DMS79 treated with DMSO at 0.1 percent for 48 hours (cell line): ENCODE results near the gene BTBD2.

Experiments
- DNase-seq: peaks from one replicate; lab custom pipeline; 2025; lab: John Stamatoyannopoulos, UW

Gene BTBD2

DNA sequence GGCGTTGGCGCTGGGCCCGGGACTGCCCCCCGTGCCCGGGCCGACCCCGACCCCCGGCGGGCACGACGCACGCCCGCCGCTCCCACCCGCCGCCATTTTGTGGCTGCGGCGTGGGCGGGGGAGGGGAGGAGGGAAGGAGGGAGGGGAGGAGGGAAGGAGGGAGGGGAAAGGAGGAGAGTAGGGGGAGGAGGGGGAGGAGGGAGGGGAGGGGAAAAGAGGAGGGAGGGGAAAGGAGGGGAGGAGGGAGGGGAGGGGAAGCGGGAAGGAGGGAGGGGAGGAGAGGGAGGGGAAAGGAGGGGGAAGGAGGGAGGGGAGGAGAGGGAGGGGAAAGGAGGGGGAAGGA, at the start of gene BTBD2:
Gene BTBD2, minus strand, starts transcription at position 107 of the 343 bp plus-strand sequence. Its CDS starts 11 bp downstream, at position 96.
- DNase-seq: peak; percentile 29

DNA sequence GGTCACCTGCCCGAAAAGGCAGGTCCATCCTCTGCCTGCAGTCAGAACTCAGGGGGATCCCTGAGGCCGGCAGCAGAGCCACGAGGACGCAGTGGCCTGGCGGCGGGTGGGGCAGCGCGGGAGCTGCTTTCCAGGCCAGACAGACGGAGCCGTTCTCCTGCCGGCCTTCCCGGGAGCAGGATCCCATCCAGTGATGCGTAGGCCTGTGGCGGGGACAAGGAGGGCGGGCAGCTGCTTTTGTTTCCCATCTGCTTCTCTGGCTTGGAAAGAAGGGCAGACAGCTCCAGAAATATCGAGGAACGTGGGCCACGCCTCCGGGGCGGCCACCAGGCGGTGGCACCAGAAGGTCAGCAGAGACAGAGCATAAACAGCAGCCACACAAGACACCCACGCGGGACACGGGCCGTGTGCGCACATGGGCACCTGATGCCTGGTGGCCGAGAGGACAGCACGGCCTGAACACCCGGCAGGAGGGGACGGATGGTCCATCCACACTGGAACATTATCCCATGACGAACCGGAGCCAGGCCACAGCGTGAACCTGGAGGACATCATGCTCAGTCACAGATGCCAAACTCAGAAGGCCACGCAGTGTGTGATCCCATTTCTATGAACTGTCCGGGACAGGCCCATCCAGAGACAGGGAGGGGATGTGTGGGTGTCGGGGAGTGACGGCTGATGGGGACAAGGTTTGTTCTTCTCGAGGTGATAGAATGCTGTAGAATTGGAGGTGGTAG, 49.4 kb upstream of the BTBD2 start:
- no peak for DNase-seq

DNA sequence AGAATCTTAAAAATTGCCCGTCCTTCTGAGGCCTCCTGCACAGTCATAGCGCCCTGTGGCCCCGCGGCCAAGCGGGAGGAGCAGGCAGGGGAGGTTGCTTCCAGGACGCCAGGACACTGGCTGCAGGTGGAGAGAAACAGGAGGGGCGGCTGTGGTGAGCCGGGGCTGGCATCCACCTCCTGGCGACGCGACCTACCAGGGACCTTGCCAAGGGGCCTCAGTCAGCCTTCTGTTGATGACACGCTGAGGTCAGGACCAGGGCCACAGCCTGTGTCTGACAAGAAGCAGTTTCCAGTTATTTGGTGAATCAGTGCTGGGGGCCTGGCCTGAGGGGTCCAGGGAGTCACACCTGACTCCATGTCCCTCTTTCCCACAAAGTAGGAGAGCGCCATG, 48.9 kb upstream of the BTBD2 start:
- DNase-seq: no peak

DNA sequence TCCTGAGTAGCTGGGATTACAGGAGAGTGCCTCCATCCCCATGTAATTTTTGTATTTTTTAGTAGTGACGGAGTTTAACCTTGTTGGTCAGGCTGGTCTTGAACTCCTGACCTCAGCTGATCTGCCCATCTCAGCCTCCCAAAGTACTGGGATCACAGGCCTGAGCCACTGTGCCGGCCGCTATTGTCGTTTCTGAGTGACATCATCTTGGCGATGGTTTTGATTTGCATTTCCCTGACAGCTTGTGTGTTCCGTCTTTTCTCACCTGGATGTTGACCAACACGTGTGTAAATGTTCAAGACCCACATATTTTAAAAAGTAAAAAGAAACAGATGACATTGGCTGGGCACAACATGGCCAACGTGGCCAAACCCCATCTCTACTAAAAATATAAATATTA, 48.3 kb upstream of the BTBD2 start:
- no peak for DNase-seq

DNA sequence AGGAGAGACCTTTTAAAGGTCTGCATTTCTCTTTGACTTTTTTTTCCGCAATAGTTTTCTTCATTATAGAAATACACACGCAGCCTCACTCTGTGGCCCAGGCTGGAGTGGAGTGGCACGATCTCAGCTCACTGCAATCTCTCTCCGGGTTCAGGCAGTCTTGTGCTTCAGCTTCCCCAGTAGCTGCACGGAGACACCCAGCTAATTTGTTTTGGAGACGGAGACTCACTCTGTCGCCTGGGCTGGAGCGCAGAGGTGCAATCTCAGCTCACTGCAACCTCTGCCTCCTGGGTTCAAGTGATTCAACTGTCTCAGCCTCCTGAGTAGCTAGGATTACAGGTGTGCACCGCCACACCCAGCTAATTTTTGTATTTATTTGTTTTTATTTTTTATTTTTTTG, 47.3 kb upstream of the BTBD2 start:
- DNase-seq: no peak

DNA sequence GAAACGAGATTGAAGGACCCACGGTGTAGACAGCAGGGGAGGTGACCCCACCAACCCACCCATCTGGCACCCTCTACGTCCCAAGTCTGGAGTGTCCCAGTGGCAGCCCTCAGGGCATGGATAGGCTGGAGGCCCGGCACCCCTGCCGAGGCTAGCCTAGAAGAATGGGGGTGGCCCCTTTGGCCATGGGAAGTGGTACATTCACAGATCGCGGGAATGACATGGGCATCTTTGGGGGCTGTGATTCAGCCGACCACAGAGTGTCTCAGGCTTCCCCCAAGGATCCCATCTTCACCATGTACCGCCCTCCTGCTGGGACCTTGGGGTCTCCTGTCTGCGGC, 46.8 kb upstream of the BTBD2 start:
- no peak for DNase-seq

DNA sequence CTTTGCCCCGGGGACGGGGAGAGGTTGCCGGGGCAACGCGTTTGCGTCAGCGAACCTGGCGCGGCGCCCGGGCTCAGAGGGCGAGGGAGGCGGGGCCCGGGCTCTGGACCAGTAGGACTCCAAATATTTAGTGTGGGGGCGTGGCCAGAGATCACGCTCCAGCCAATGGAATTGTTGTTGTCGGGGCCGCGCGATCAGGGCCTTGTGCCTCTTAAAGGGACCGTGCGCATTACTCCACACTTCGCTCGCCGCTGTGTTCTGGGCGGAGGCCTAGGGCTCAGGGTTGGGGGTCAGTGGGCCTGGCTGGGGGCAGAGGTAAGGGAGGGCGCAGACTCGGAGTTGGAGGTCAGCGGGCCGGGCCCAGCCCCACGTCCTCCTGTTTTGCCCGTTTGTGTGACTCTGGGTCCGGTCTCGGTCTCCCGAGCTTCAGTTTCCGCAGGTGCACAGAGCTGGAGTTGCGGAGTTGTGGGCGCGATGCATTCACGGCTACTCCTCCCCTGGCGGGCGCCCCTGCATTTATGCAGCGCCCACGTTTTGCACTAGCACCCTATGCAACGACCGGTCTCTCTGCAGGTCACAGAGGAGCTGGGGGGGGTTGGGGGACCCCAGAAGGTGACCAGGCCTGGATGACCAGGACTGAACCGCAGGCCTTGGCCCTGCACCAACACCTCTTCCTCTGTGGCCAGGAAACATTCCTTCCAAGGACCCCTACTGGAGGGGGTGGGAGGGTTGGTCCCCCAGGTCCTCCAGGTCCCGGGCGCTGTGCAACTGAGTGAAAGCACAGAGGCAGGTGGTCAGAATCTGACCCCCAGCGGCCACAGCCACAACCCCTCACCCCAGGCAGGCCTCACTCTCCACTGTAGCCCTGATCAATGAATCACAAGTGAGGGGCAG, 46.2 kb upstream of the BTBD2 start:
- peak; percentile 98 for DNase-seq

DNA sequence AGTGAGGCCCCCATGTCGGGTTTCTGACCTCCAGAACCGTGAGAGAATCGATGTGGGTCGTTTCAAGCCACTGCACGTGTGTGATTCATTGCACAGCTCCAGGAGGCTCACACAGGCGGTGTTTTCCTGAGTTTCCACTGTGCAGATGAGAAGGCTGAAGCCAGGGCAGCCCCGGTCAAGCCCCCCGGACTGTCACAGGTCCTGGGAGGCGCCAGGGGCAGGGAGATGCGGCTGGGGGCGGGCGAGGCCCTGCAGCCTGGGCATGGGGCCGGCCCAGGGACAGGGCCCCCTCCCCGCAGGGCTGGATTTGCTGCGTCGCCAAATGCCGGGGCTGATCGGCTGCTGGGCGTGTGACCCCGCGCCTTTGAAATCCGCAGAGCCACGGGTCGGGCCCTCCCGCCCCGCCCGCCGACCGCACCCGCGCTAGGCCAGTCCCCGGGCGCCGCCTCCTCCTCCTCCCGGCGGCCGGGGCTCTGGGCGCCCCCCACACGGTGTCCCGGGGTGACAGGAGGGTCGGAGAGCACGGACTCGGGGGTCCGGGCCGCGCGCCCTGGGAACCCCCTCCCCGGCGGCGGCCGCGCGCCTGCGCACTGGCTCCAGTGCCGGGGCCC, 45.5 kb upstream of the BTBD2 start:
- no peak for DNase-seq

DNA sequence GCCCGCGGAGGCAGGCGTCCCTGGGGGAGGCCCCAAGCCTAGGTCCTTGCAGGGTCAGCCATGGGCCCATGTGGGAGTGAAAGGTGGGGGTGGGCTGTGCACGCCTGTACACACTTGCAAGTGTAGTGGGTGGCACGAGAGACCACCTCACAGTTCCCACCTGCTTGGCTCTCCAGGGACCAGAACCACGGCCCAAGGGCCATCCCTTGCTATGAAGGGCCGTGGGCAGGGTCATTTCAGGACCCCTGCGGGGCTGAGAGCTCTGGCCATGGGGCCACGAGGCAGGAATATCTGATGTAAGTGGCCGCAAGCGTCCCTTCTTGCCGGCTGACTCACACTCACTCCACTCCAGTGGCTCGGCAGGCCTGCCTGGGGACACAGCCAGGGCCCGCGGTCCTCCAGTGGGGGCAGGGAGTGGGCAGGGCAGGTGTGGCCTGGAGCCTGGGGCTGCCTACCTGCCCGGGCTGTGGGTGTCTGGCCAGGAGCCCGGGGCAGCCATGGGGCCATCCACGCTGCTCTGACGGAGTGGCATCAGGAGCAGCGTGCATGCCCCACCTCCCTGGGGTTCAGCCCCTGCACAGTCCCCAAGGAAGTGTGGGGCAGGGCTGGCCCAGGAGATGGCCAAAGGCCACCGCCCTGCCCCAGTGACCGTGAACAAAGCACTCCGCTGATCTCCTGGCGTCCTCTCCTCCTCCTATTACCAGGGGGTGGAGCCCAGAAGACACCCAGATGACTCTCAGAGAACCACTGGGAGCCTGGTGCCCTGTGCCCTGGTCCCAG, 44.1 kb upstream of the BTBD2 start:
- DNase-seq: peak; percentile 43

DNA sequence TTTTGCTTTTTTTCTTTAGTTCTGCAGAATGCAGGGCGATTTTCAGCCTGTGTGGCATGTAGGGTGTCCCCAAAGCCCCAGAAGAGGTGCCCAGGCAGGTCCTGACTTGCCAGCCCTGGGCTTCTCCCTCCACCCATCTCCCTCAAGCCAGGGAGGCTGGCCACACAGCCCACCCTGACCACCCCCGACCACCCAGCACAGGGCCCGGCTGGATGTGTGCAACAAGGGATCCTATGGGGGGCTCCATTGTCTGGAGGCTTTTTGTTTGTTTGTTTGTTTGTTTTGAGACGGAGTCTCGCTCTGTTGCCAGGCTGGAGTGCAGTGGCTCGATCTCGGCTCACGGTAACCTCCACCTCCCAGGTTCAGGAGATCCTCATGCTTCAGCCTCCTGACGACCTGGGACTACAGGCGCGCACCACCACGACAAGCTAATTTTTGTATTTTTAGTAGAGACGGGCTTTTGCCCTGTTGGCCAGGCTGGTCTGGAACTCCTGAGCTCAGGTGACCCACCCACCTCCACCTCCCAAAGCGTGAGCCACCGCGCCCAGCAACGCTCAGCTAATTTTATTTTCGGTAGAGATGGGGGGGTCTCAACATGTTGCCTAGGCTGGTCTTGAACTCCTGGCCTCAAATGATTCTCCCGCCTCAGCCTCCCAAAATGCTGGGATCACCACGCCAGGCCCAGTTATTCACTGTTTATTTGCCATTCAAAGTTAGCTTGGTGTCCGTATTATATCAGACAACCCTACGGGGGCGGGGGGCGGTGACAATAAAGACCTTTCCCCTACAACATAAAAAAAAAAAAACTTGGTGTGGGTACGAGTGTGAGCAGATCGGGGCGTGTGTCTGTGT, 43.3 kb upstream of the BTBD2 start:
- no peak for DNase-seq

DNA sequence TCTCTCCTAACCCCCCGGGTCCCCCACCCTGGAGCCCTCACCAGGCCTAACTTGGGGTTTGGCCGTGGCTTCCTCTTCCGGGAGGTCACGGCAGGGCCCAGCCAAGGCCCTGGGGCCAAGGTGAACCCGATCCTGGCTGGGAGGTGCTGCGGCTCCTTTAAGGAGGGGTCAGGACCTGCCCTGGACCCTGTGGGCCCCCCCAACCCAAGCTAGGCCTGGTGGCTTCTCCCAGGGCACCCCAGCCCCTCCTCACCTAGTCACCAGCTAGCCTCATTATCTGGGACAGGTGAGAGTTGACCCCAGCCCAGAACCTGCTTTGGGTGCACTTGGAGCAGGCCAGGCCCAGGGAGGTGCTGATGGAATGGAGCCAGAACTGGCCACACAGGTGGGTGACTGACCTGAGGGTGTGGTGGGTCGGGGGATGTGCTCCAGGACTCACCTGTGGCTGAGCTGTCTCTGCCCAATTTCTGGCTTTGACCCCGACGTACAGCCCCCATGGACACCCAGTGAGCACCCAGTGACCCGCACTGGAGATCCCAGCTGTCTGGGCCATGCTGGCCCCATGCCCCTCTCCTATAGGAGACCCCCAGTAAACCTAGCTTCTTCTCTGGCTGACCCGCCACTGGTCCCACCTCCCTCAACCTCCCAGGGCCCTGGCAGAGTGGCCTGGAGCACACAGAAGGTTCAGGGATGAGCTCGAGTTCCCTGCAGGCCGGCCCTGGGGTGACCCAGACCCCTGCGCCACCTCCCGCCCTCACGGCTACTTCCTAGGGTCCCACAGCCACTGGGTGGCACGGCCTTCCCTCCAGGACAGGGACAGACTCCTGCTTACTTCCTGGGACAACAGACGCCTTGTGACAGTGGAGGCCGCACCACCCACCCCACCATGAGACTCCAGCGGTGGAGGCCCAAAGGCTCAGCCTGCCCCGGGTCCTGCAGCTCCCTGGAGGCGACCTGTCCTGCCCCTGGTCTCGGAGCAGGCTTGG, 42.3 kb upstream of the BTBD2 start:
- DNase-seq: no peak

DNA sequence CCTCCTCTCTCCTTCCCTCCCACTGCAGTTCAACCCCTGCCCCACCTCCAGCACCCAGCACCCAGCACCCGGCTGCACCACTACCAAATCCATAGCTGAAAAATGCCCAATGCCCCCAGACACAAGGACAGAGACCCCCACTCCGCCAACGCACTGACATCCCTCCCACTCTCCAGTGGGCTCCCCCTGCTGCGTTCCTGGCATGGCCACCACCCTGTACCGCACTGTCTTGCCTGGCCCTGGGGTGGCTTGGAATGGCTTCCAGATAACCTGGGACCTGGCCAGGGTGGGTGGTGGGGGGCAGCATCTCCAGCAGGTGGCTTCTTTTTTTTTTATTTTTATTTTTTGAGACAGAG, 41.3 kb upstream of the BTBD2 start:
- DNase-seq: no peak

DNA sequence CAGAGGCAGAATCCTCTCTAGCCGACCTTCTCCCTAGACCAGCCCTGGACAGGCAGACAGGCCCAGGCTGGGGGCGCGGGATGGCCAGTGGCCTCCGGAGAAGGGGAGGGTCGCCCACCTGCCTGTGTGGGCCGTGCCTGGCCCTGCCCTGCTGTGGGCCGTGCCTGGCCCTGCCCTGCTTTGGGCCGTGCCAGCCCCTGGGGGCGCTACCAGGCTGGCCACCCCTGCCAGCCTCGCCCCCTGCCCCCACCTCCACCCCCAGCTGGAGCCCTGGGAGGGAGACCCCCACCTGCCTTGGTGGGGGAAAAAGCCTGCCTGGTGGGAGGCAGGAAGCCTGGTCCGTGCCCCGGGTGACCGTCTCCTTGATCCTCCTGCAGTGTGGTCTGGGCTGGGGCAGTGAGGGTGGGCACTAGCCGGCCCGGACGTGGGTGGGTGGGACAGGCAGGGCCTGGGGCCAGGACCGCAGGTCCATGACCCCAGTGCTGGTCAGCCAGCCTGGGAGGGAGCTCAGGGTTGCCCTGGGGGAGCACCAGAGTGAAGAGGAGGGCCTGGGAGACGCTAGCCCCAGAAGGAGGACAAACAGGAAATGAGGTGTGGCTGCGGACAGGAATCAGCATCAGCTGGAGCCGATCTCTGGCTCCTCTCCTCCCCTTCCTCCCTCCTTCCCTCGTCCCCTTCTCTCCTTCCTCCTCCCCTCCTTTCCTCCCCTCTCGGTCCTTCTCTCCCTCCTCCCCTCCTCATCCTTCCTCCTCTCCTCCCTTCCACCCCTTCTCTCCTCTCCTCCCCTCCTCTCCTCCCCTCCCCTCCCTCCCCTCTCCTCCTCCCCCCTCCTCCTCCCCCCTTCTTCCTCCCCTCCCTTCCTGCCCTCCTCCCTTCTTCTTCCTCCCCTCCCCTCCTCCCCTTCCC, 40.7 kb upstream of the BTBD2 start:
- no peak for DNase-seq

DNA sequence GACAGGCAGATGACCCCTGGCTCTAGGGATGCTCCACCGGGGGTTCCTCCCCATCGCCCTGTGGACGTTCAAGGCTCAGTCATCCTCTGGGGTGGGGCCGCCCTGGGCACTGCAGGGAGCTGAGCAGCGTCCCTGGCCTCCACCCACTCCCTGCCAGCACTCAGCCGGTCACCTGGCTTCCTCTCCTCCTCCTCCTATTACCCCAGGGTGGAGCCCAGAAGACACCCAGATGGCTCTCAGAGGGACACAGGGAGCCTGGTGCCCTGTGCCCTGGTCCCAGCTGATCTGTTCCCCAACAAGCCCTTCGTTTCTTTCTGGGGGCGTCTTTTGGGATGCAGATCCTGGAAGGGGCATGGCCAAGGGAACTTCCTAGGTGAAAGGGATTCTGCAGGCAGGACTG, 39.2 kb upstream of the BTBD2 start:
- no peak for DNase-seq

DNA sequence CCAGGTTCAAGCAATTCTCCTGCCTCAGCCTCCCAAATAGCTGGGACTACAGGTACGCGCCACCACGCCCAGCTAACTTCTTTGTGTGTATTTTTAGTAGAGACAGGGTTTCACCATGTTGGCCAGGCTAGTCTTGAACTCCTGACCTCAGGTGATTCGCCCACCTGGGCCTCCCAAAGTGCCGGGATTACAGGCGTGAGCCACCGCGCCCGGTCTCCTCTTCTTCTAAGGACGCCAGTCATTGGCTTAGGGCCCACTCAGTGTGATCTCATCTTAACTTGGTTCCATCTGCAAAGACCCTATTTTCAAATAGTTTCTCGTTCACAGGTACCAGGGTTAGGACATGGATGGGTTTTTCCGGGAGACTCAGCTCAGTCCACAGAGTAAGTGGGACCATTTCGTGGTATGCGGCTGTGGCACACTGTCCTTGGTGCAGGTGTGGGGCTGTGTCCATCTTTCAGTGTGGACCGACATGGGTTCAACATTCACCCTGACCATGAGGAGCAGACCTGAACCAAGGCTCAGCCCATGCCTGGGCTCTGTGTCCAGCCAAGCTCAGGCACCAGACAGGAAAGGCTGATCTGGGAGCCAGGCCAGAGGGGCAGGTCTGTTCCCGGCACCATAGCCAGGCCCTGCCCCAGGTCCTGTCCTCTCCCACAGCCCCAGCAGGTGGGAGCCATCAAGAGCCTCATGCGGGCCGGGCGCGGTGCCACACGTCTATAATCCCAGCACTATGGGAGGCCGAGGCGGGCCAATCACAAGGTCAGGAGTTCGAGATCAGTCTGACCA, 38.3 kb upstream of the BTBD2 start:
- DNase-seq: no peak

DNA sequence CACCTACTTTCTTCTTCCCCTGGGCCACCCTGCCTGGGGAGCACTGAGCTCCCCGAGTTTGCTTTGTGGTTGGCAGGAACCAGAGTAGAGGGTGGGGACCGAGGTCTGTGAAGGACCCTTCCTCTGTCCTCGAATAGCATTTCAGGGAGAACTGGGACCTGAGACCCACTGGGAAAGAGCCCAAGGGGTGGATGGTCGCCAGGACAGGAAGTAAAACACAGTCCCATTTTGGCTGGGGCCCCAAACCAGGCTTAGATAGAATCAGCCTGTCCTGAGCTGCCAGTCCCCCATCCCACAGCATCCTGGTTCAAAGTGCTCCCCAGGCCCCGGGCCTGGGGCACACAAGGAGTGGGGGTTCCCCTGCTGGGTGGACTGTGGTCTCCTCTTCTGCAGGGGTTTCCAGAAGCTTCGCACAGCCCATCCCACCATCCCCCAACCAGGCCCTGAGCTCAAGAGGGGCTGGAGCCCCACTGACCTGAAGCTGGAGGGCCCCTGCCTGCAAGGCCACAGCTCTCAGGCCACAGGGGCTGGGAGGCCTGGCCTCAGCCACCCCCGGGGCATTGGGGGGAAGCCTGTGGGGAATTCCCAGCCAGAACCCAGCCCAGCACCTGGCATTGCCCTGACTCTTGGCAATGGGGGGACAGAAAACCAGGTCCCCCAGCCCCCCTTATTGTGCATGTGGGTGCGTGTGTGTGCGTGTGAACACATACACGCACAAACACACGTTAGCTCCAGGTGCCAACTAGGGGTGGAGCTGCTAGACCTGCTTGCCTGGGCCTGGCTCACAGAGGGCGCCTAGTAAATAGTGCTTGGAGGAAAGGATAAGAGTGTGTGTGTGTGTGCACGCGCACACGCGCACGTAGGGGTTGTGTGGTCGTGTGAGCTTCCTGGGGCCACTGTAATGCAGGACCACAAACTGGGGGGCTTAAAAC, 36.5 kb upstream of the BTBD2 start:
- DNase-seq: no peak
